Measurements from ENCODE around the gene RHBDD1.

RHBDD1 gene

DNA sequence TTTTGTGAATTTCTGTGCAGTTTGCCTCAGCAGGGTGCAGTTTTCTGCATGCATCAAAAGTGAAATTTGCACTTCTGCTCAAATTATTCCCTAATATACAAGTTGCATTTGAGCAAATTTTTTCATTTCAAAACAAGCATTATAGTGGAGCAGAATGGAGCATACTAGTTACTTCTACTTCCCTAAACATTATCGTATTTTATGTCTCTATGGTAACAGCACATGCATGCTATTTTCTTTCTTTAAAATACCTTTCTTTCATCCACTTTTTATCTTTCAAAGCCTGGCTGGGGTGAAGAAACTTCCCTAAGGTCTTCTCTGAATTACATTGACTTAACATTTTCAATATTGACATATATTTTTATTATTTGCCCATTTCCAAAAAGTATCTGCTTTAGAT lies 11.2 kb downstream of the RHBDD1 start:
- DNase-seq, result no peak

DNA sequence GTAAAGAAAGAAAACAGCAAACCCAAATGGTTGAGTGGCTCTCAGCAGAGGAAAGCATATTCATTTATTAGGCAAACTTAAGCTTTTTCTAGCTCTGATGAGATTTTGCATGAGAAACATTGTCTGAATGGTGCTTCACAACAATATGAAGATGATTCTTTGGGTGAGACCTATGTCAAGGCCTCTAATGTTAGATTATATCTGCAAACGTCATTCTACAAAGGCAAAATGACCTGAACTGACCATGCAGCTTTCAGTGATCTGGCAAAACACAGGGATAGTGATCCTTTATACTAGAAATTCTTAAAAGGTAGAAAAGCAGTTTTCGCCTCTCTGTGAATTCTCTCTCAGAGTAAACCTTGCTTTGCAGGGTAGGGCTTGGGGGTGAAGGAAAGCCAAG lies 11.7 kb downstream of the RHBDD1 start:
- DNase-seq, result no peak

GRCh38 chr2:226849349-226849748 lies 13.5 kb downstream of the RHBDD1 start:
- DNase-seq, result no peak

- DNase-seq, result no peak
These were observed 14.2 kb downstream of the RHBDD1 start for GRCh38 chr2:226850024-226850423.

DNA sequence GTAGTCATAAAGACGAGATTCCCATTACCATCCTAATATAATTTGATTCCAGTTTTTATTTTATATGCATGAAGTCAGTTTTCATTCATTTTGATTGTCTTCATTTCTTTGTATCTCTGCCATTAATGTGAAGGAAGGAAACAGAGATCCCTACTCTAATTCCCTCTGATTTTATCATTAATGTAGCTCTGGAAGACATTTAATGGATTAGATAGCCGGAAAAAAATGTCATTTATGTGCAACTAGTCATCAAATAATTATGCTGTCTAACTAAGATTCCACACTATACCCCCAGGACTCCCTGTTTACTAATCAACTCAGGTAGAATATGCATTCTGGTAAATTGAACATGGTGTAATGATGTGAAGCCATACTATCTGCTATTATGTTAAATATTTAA lies 19.9 kb downstream of the RHBDD1 start:
- DNase-seq, result no peak

DNA sequence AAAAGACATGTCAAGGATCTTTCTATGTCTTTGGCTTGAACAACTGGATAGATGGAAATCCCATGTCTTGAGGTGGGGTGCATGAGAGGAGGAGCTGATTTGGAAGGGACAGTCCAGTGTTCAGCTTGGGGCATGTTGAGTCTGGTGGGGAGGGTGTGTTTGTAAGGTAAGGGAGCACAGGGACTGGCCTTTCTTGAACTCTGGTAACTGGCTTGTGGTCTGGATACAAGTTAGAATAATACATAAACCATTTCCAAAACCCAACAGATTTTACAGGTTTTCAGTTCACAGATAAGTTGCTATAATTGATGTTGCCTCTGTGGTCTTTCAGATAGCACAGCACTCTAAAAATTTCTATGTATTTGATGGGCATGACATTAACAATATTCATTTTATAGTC lies 24.2 kb downstream of the RHBDD1 start:
- no peak for DNase-seq

DNA sequence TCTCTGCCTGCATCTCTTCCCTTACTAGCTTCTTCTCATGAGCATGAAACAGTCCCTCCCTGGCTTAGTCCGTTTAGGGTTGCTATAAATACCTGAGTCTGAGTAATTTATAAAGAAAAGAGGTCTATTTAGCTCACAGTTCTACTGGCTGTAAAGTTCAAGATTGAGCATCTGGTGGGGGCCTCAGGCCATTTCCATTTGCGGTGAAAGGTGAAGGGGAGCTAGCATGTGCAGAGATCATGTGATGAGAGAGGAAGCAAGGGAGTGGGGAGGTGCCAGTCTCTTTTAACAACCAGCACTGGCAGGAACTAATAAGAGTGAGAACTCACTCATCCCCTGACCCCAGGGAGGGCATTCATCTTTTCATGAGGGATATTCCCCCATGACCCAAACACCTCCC lies 26.8 kb downstream of the RHBDD1 start:
- no peak for DNase-seq

- no peak for DNase-seq
These were observed 29.4 kb downstream of the RHBDD1 start for GRCh38 chr2:226865273-226865672.

- DNase-seq, result no peak
These were observed 29.9 kb downstream of the RHBDD1 start for GRCh38 chr2:226865710-226866109.

DNA sequence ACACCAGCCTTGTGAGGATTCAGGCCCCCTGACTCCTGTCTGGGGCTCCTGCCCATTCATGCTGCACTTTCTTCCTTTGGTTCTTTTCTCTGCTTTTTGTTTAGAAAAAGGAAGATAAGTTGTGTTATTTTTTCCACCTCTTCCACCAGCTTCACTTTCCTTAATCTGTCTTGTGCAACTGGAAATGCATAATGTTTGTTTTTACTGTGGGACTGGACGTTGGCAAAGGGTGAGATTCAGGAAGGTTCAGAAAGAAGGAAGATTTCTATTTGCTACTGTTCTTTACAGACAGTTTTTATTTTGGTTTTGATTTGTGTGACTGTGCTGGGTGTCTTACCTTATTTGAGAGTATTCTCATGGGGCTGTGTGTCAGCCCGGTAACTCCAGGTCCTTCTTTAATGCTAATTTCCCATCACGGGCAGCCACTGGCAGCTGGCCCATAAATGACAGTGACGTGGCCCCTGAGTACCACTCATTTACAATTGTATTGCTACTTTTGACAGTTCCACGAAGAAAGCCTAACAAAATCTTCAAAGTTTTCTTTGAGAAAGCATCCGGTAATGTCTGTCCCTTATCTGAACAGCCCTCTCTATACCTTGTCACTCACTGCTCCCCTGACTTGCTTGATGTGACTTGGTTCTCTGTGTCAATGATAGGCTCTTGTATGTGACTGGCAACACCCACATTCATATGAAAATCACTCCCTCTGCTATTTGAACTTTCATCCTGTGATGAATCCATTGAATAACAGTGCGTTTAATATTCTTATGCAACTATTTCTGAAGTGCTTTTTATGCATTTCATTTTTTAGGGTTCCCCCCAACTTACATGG lies 32.7 kb downstream of the RHBDD1 start:
- DNase-seq, result no peak

DNA sequence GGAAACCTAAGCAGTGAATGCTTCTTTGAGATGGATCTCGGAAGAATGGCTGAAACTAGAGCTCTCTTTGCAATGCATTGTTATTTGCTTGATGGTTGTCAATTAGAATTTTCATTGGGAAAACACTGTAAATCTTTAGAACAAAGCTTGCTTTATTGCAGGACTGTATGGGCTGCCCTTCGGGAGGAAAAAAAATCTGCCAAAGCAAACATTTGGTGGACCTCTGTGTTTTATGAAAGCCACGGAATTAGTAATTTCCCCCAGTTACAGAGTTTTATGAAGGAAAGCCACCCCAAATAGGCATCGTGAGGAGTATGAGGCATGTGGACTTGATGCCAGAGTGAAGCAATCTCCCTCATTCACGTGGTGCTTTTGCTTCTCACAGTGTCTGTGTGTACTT lies 33.5 kb downstream of the RHBDD1 start:
- DNase-seq, result no peak

GRCh38 chr2:226873051-226873620 lies 37.3 kb downstream of the RHBDD1 start:
- DNase-seq, result no peak

DNA sequence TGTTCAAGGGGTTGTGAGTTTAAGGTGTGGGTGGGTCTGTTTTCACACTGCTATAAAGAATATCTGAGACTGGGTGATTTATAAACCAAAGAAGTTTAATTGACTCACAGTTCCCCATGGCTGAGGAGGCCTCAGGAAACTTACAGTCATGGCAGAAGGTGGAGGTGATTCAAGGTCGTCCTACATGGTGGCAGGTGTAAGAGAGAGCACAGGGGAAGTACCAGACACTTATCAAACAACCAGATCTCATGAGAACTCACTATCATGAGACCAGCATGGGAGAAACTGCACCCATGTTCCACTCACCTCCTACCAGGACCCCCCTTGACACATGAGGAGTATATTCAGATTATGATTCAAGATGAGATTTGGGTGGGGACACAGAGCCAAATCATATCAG lies 38.0 kb downstream of the RHBDD1 start:
- DNase-seq, result no peak

- no peak for DNase-seq
These were observed 38.9 kb downstream of the RHBDD1 start for GRCh38 chr2:226874749-226875148.

DNA sequence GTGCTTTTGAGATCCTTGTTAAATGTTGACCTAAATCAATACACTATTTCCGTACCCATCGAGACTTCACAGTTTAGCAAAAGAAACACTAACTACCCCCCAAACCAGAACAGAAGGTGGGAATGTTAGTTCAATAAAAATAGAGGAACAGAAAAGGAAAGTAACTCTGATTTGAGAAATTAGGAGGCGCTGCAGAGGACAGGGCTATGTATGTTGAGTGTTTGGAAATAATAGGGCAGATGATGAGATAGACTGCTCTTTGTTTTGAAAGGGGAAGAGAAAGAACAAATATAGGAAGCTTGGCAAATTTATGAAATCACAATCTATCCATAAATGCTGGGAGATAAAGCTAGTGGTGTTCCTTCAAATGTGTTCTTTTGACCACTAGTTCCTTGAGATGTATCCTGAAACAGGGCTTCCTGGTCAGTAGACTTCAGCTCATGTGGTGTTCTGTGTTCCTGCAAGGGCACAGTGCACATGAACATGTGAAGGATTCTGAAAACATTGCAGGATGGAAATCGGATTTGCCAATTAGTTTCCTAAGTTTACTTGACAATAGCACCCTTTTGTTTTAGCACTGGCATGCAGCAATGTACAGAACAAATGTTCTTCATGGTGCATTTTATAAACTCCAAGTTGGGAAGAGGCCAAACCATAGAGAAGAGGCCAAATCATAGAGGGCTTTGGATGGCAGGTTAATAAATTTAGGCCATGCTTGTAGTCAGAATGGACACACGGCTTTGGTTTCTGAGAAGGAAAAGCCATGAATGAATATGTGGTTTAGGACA lies 39.8 kb downstream of the RHBDD1 start:
- no peak for DNase-seq

DNA sequence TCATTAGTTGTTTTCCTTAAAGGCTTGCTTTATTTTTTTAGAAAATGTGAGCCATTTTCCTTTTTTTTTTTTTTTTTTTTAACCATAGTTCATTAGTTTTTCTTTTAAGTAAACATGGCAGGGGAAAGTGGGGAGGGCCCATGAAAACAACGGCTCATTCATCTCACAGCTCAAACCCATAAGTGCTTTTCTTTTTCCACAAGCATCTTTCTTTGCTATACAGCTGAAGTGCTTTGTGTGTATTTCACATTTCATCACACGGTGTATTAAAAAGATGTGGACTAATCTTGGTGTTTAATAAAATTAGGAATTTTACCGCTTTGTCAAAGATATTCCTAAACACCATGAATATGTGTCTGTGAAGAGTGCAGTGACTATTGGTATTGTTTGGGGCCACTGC lies 41.6 kb downstream of the RHBDD1 start:
- no peak for DNase-seq

GRCh38 chr2:226881287-226881686 lies 45.4 kb downstream of the RHBDD1 start:
- DNase-seq, result no peak

- DNase-seq, result no peak
These were observed 46.8 kb downstream of the RHBDD1 start for GRCh38 chr2:226882606-226883005.

- no peak for DNase-seq
These were observed 47.5 kb downstream of the RHBDD1 start for GRCh38 chr2:226883296-226883795.

DNA sequence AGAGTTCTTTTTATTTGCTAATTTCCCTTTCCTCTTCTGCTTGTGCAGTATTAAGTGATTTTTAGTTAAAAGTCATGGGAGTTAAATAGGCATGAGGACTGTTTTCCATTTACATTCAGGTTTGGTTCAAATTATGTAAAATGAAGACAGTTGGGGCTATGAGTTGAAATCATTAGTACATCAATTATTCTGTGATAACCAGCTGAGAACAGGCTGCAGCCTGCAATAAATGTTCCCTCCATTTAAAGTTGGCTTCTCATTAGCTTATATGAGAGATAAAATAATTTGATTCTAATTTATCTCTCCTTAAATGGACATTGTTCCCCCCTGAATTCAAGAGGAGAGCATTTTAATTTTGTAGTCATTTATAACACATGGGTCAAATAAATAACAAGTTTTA lies 48.3 kb downstream of the RHBDD1 start:
- DNase-seq, result no peak

DNA sequence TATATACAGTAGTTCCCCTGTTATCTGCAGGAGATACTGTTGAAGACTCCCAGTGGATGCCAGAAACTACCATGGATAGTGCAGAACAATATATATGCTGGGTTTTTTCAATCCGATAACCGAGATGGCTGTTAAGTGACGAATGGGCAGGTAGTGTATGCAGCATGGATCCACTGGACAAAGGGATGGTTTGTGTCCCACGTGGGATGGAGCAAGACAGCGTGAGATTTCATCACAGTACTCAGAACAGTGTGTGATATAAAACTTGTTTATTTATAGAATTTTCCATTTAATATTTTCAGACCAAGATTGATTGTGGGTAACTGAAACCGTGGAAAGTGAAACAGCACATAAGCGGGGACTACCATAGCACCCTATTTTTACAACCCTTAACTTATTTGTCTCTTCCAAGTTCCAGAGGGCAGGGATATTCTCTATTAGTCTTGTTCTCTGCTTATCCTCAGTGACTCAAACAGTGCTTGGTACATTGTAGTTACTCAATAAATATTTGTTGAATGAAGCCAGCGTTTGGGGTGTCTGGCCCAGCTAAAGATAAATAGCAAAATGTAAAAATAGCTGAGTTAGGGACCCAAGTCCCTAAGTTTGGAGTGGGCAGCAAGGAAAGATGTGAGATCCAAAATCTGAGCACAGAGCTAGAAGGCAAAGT lies 50.0 kb downstream of the RHBDD1 start:
- no peak for DNase-seq

DNA sequence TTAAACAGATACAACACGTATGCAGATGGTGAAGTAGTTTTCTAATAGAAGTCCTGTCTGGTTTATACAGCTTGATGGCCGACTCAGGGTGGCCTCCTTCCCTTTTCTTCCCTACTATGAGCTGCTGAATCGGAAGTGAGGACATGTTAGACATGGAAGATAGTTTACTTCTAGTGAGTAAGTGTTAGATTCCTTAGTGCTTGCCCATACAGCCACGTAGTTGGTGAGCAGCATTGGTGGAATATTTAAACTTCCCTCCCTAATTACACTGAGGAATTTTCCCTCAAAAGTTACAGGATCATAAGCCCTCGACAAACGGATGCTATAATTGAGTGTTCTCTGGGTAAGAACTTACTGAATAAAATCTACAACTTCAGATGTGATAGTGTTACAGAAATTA lies 52.1 kb downstream of the RHBDD1 start:
- DNase-seq, result no peak

- DNase-seq, result no peak
These were observed 52.6 kb downstream of the RHBDD1 start for GRCh38 chr2:226888378-226888965.
